GM12864 (cell line): Measurements from ENCODE around the gene AKAP7.

Experiments
- DNase-seq: peaks from one replicate; pipeline ENCODE4 v3.0.0-alpha.2; 2011; ENCODE audit warnings: low read depth
- H3K4me3 ChIP-seq: 2 replicates; pipeline ENCODE4 v1.5.1; 2011; ENCODE audit warnings: mild to moderate bottlenecking, low read depth, low read length, control low read depth
- CTCF ChIP-seq: IDR thresholded peaks from 2 replicates; pipeline ENCODE4 v1.5.1; 2011; ENCODE audit warnings: low read depth, mild to moderate bottlenecking, moderate library complexity, low read length, control low read depth, inconsistent platforms; ENCODE audit errors: missing control alignments

AKAP7 gene

GRCh38 chr6:131223416-131223815 lies 88.1 kb downstream of the AKAP7 start:
- no peak for DNase-seq
- no peak for TF ChIP-seq CTCF

GRCh38 chr6:131225127-131225526 lies 89.9 kb downstream of the AKAP7 start:
- H3K4me3 ChIP-seq = no peak overlapping the region
- TF ChIP-seq CTCF = no peak
- DNase-seq = no peak

More at GRCh38 chr6:131223416-131223815, 88.1 kb downstream of the AKAP7 start:
- H3K4me3 ChIP-seq = no peak overlapping the region

- TF ChIP-seq CTCF = no peak
- no peak overlapping the region for H3K4me3 ChIP-seq
- no peak for DNase-seq
Observed at GRCh38 chr6:131225959-131226358, 90.7 kb downstream of the AKAP7 start.

GRCh38 chr6:131226459-131227157 lies 91.3 kb downstream of the AKAP7 start:
- TF ChIP-seq CTCF = no peak
- DNase-seq = no peak

GRCh38 chr6:131227158-131227543 lies 91.9 kb downstream of the AKAP7 start:
- TF ChIP-seq CTCF = no peak
- DNase-seq = no peak
- H3K4me3 ChIP-seq = no peak overlapping the region

More at GRCh38 chr6:131226459-131227157, 91.3 kb downstream of the AKAP7 start:
- no peak overlapping the region for H3K4me3 ChIP-seq

GRCh38 chr6:131231103-131231502 lies 95.8 kb downstream of the AKAP7 start:
- H3K4me3 ChIP-seq = no peak overlapping the region
- DNase-seq = no peak
- no peak for TF ChIP-seq CTCF

- H3K4me3 ChIP-seq = no peak overlapping the region
- TF ChIP-seq CTCF = no peak
- DNase-seq = no peak
Observed at GRCh38 chr6:131231891-131232290, 96.6 kb downstream of the AKAP7 start.
